Caco-2 (cell line): ENCODE measurements around the gene MRPL41. TPM values are rescaled to one million over a fixed set of nuclear protein-coding genes. Genes with fewer than 3 reads are reported as not detected.
"Not testable (repeated sequence)": the region's sequence is repeated elsewhere in the genome, so short reads cannot be mapped to it uniquely, and the experiment has no call there.

ENCODE experiments used
- BruUV-seq: library from RNA; stranded (reverse); fragments of 400-500 nt; replicated peaks from 2 replicates; lab custom pipeline; 2021; lab: Mats Ljungman, UMichigan
- CTCF ChIA-PET: fragments of 300-600 bp; sonication (Branson Sonifier 250); formaldehyde crosslinking; loops from one replicate; lab custom pipeline; 2022; ENCODE audit warnings: antibody characterized with exemption; lab: Charles Lee
- POLR2A ChIA-PET: fragments of 300-600 bp; sonication (Branson Sonifier 250); formaldehyde crosslinking; loops from one replicate; lab custom pipeline; 2022; ENCODE audit warnings: antibody characterized with exemption; lab: Charles Lee
- DNase-seq, 2 experiments: peaks; one replicate each; pipeline versions ENCODE4 v3.0.0 to v3.0.0-alpha.2; 2020 to 2022
- H3K27me3 ChIP-seq: replicated peaks from 2 replicates; pipeline ENCODE4 v1.6.0; 2011; ENCODE audit warnings: low read length; ENCODE audit not compliant: control insufficient read depth, insufficient read depth
- H3K36me3 ChIP-seq: 2 replicates; pipeline ENCODE4 v1.5.1; 2011; ENCODE audit warnings: low read length; ENCODE audit not compliant: control insufficient read depth, insufficient read depth
- H3K4me1 ChIP-seq: fragments of 250-450 bp; sonication (Bioruptor Pico); 2 replicates; pipeline ENCODE4 v1.5.1; 2020; ENCODE audit warnings: mild to moderate bottlenecking
- H3K4me3 ChIP-seq: 2 replicates; pipeline ENCODE4 v1.5.1; 2011; ENCODE audit warnings: low read depth, mild to moderate bottlenecking, control low read depth, low read length
- H3K9me3 ChIP-seq: fragments of 250-450 bp; sonication (Bioruptor Pico); 2 replicates; pipeline ENCODE4 v1.5.1; 2020; ENCODE audit warnings: mild to moderate bottlenecking, moderate library complexity
- H3K27ac Mint-ChIP-seq: one replicate; pipeline ENCODE4 v1.8.0; 2022; ENCODE audit warnings: mixed read lengths; ENCODE audit not compliant: unreplicated experiment
- H3K27me3 Mint-ChIP-seq: one replicate; pipeline ENCODE4 v1.8.0; 2022; ENCODE audit warnings: mixed read lengths; ENCODE audit not compliant: insufficient read depth, unreplicated experiment
- H3K36me3 Mint-ChIP-seq: one replicate; pipeline ENCODE4 v1.8.0; 2022; ENCODE audit warnings: mild to moderate bottlenecking, mixed read lengths; ENCODE audit not compliant: insufficient read depth, unreplicated experiment
- H3K4me1 Mint-ChIP-seq: one replicate; pipeline ENCODE4 v1.8.0; 2022; ENCODE audit warnings: low read depth, mixed read lengths; ENCODE audit not compliant: unreplicated experiment
- H3K4me3 Mint-ChIP-seq: one replicate; pipeline ENCODE4 v1.8.0; 2022; ENCODE audit warnings: mild to moderate bottlenecking, moderate library complexity, mixed read lengths; ENCODE audit not compliant: unreplicated experiment
- H3K9me3 Mint-ChIP-seq: one replicate; pipeline ENCODE4 v1.8.0; 2022; ENCODE audit warnings: mixed read lengths; ENCODE audit not compliant: unreplicated experiment
- intact Hi-C: fragments of 100-400 bp; cut with micrococcal nuclease; formaldehyde crosslinking; loops from one replicate; pipeline ENCODE4 v1.10.0; 2022; ENCODE audit not compliant: unreplicated experiment
- total RNA-seq: library from RNA; stranded (reverse); gene quantifications from 2 replicates; pipeline ENCODE4 v1.2.3, GENCODE V29; 2022
- TF ChIP-seq, protein P1 (sequence below), 2 experiments: fragments of 200-600 bp in 1 of 2; IDR thresholded peaks; 1 replicate in 1 of 2; 2 replicates in 1 of 2; pipeline versions ENCODE4 v1.5.1 to v1.8.0; 2011 to 2022; ENCODE audit warnings: antibody characterized with exemption in 1 of 2, control low read depth in 1 of 2, inconsistent platforms in 1 of 2, low read depth in 1 of 2, low read length in 1 of 2, mild to moderate bottlenecking in 1 of 2, moderate library complexity in 1 of 2; ENCODE audit not compliant: insufficient read depth in 1 of 2, severe bottlenecking in 1 of 2, unreplicated experiment in 1 of 2

The MRPL41 gene
- total RNA-seq, 1 experiment from 2014 or later = 44.2 TPM

DNA sequence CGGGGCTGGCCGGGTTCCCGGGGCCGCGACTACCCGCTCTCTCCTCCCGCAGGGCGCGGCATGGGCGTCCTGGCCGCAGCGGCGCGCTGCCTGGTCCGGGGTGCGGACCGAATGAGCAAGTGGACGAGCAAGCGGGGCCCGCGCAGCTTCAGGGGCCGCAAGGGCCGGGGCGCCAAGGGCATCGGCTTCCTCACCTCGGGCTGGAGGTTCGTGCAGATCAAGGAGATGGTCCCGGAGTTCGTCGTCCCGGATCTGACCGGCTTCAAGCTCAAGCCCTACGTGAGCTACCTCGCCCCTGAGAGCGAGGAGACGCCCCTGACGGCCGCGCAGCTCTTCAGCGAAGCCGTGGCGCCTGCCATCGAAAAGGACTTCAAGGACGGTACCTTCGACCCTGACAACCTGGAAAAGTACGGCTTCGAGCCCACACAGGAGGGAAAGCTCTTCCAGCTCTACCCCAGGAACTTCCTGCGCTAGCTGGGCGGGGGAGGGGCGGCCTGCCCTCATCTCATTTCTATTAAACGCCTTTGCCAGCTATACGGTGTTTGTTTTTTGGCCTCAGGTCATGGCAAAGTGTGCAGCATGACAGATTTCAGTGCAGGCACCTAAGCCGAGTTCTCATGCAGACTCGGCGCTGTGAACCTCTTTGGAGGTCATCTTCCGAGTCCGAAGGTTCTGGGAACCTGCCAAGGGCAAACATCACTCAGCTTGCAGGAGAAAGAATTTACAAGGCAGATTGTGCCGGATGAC is 516 bp downstream of the MRPL41 start:
- CTCF ChIA-PET = interaction anchor here (0.5 to 3.4 kb wide), 8 partner anchors 17 to 397 kb away, joined by 3 to 33 read pairs (median 6); partner anchors contain the start of genes DPH7, ENTPD8, EXD3 and NRARP
- TF ChIP-seq, protein P1, sequence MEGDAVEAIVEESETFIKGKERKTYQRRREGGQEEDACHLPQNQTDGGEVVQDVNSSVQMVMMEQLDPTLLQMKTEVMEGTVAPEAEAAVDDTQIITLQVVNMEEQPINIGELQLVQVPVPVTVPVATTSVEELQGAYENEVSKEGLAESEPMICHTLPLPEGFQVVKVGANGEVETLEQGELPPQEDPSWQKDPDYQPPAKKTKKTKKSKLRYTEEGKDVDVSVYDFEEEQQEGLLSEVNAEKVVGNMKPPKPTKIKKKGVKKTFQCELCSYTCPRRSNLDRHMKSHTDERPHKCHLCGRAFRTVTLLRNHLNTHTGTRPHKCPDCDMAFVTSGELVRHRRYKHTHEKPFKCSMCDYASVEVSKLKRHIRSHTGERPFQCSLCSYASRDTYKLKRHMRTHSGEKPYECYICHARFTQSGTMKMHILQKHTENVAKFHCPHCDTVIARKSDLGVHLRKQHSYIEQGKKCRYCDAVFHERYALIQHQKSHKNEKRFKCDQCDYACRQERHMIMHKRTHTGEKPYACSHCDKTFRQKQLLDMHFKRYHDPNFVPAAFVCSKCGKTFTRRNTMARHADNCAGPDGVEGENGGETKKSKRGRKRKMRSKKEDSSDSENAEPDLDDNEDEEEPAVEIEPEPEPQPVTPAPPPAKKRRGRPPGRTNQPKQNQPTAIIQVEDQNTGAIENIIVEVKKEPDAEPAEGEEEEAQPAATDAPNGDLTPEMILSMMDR (IDR thresholded peaks at IDR 0.05; ENCODE audit: insufficient read depth in 1 of 2, low read depth in 1 of 2, low read length in 1 of 2, severe bottlenecking in 1 of 2, unreplicated experiment in 1 of 2) = no peak
- Mint-ChIP-seq H3K4me3 (peak overlapping the region; percentile 81), H3K27me3 (no peaks in the 10 kb centered on the region), H3K36me3 (peaks cover 67% of the 10 kb centered on the region), H3K9me3 (no peaks in the 10 kb centered on the region), H3K27ac (peak overlapping the region; percentile 66), H3K4me1 (peaks cover 16% of the 10 kb centered on the region)
- H3K36me3 ChIP-seq = no peaks in the 10 kb centered on the region; the same call in 1 of the 2 replicates
- POLR2A ChIA-PET = interaction anchor here (0.6 to 1.5 kb wide), 9 partner anchors 24 to 1229 kb away, joined by 3 to 8 read pairs (median 4); partner anchors contain the start of gene TUBB4B
- peak overlapping the region; percentile 64 for H3K4me3 ChIP-seq
- DNase-seq = peak in 1 of 2 experiments; percentile 36
- no peaks in the 10 kb centered on the region for H3K27me3 ChIP-seq
- H3K9me3 ChIP-seq = no peaks in the 10 kb centered on the region
- intact Hi-C loops = loop anchor here (5.0 kb wide), 1 partner anchor 55 kb away; the partner anchor contains the start of gene ARRDC1
- peaks cover 5% of the 10 kb centered on the region; the same call in 1 of the 2 replicates for H3K4me1 ChIP-seq
- BruUV-seq = TSS peak; percentile 100

DNA sequence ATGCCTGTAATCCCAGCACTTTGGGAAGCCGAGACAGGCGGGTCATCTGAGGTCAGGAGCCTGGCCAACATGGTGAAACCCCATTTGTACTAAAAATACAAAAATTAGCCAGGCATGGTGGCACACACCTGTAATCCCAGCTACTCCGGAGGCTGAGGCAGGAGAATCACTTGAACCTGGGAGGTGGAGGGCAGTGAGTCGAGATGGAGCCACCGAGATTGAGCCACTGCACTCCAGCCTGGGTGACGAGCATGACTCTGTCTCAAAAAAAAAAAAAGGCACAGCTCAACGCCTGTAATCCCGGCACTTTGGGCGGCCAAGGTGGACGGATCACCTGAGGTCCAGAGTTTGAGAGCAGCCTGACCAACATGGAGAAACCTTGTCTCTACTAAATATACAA is 2.0 kb downstream of the MRPL41 start:
- BruUV-seq, H3K27me3 ChIP-seq, H3K4me1 ChIP-seq, H3K4me3 Mint-ChIP-seq, H3K27ac Mint-ChIP-seq, POLR2A ChIA-PET, H3K4me3 ChIP-seq, H3K27me3 Mint-ChIP-seq, H3K36me3 ChIP-seq, H3K9me3 Mint-ChIP-seq, H3K9me3 ChIP-seq, DNase-seq, CTCF ChIA-PET: not testable (repeated sequence)
- intact Hi-C loops = loop anchor here (5.0 kb wide), 1 partner anchor 54 kb away; the partner anchor contains the start of gene ARRDC1
- Mint-ChIP-seq H3K4me1 (peaks cover 16% of the 10 kb centered on the region), H3K36me3 (peaks cover 82% of the 10 kb centered on the region)

DNA sequence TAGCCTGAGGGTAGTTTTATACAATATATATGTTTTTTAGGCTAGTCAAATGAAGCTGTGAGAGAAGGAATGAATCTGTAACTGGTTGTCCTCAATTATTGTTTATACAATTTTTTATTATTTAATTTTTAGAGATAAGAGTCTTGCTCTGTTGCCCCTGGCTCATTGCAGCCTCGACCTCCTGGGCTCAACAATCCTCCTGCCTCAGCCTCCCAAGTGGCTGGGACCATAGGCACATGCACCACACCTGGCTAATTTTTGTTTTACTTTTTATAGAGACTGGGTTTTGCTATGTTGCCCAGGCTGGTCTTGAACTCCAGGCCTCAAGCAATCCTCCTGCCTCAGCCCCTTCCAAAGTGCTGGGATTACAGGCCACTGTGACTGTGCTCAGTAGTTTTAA is 2.7 kb downstream of the MRPL41 start:
- Histone ChIP-seq H3K4me3 (no peak overlapping the region), H3K27me3 (no peaks in the 10 kb centered on the region), H3K9me3 (no peaks in the 10 kb centered on the region), H3K36me3 (no peaks in the 10 kb centered on the region; the same call in 1 of the 2 replicates), H3K4me1 (peaks cover 5% of the 10 kb centered on the region; the same call in 1 of the 2 replicates)
- H3K4me1 Mint-ChIP-seq = peaks cover 16% of the 10 kb centered on the region
- peaks cover 87% of the 10 kb centered on the region for H3K36me3 Mint-ChIP-seq
- intact Hi-C loops = loop anchor here (5.0 kb wide), 1 partner anchor 53 kb away; the partner anchor contains the start of gene ARRDC1
- BruUV-seq = no TSS peak
- CTCF ChIA-PET = no interaction called here
- POLR2A ChIA-PET = no interaction called here
- no peak overlapping the region for H3K4me3 Mint-ChIP-seq
- H3K27ac Mint-ChIP-seq = no peak overlapping the region
- no peaks in the 10 kb centered on the region for H3K9me3 Mint-ChIP-seq
- no peak for DNase-seq
- TF ChIP-seq, protein P1 (IDR thresholded peaks at IDR 0.05; ENCODE audit: insufficient read depth in 1 of 2, low read depth in 1 of 2, low read length in 1 of 2, severe bottlenecking in 1 of 2, unreplicated experiment in 1 of 2) = no peak
- H3K27me3 Mint-ChIP-seq = no peaks in the 10 kb centered on the region
